Right atrium auricular region (tissue), 2 donors: Measurements from ENCODE around the gene TMTC1. TPM values are rescaled to one million over a fixed set of nuclear protein-coding genes. Genes with fewer than 3 reads are reported as not detected.

Experiments used
- DNase-seq: peaks from one replicate; pipeline ENCODE4 v3.0.0-alpha.2; 2019; ENCODE audit warnings: low spot score
- H3K27ac ChIP-seq, 2 donors: fragments of 200-600 bp; sonication (generic); 1 replicate in 1 of 2; 2 replicates in 1 of 2; pipeline ENCODE4 v1.5.1; 2016 to 2019
- H3K27me3 ChIP-seq, 2 donors: fragments of 200-600 bp; sonication (generic); one replicate each; pipeline versions ENCODE4 v1.5.1 to v1.6.0; 2017 to 2019
- H3K36me3 ChIP-seq: fragments of 200-600 bp; sonication (generic); one replicate; pipeline ENCODE4 v1.5.1; 2016
- H3K4me1 ChIP-seq, 2 donors: fragments of 200-600 bp; sonication (generic); one replicate each; pipeline versions ENCODE4 v1.5.1 to v1.6.0; 2017 to 2019
- H3K4me3 ChIP-seq, 2 donors: fragments of 200-600 bp; sonication (generic); 1 replicate in 1 of 2; 2 replicates in 1 of 2; pipeline ENCODE4 v1.5.1; 2017 to 2019; ENCODE audit warnings: mild to moderate bottlenecking in 1 of 2, moderate library complexity in 1 of 2
- H3K9me3 ChIP-seq, 2 donors: fragments of 200-600 bp; sonication (generic); one replicate each; pipeline ENCODE4 v1.5.1; 2019
- CTCF ChIP-seq, 2 donors: fragments of 200-600 bp; sonication (generic); IDR thresholded peaks; one replicate each; pipeline ENCODE4 v1.5.1; 2019; ENCODE audit warnings: antibody characterized with exemption in 2 of 2
- total RNA-seq, 2 donors: library from RNA; depleted of rRNA; stranded (reverse); fragments of >200 nt; gene quantifications; one replicate each; pipeline ENCODE4 v1.1.0, GENCODE V29; 2016

Gene TMTC1
- total RNA-seq, 2 donors from 2014 or later, result 60.1 to 60.3 TPM

- Histone ChIP-seq H3K9me3 (no peaks in the 10 kb centered on the region), H3K27me3 (no peaks in the 10 kb centered on the region), H3K27ac (no peak overlapping the region), H3K4me1 (peaks cover 0 to 3% of the 10 kb centered on the region in 2 donors), H3K4me3 (no peak overlapping the region), H3K36me3 (peaks cover 14% of the 10 kb centered on the region)
- no peak for TF ChIP-seq CTCF (IDR thresholded peaks at IDR 0.05)
- DNase-seq, result no peak
Measured at GRCh38 chr12:29572464-29572863, 211.3 kb downstream of the TMTC1 start.

GRCh38 chr12:29569132-29569757, 214.5 kb downstream of the TMTC1 start:
- Histone ChIP-seq H3K4me3 (no peak overlapping the region), H3K4me1 (no peaks in the 10 kb centered on the region), H3K9me3 (no peaks in the 10 kb centered on the region), H3K27ac (peak overlapping the region; percentile 1 to 33), H3K36me3 (peaks cover 27% of the 10 kb centered on the region), H3K27me3 (no peaks in the 10 kb centered on the region)
- no peak for TF ChIP-seq CTCF (IDR thresholded peaks at IDR 0.05)
- no peak for DNase-seq

- peaks cover 0 to 24% of the 10 kb centered on the region in 2 donors for H3K4me1 ChIP-seq
Measured at GRCh38 chr12:29566441-29566840, 217.3 kb downstream of the TMTC1 start.

GRCh38 chr12:29565727-29566126, 218.0 kb downstream of the TMTC1 start:
- TF ChIP-seq CTCF (IDR thresholded peaks at IDR 0.05), result no peak
- Histone ChIP-seq H3K27ac (no peak overlapping the region), H3K4me3 (no peak overlapping the region), H3K9me3 (no peaks in the 10 kb centered on the region), H3K36me3 (peaks cover 13% of the 10 kb centered on the region), H3K4me1 (peaks cover 0 to 31% of the 10 kb centered on the region in 2 donors), H3K27me3 (no peaks in the 10 kb centered on the region)
- no peak for DNase-seq

More at GRCh38 chr12:29566441-29566840, 217.3 kb downstream of the TMTC1 start:
- H3K27ac ChIP-seq, result peak overlapping the region; percentile 6 to 36
- H3K9me3 ChIP-seq, result no peaks in the 10 kb centered on the region
- no peak for DNase-seq
- no peak overlapping the region for H3K4me3 ChIP-seq
- no peak for TF ChIP-seq CTCF (IDR thresholded peaks at IDR 0.05)
- peaks cover 14% of the 10 kb centered on the region for H3K36me3 ChIP-seq
- H3K27me3 ChIP-seq, result no peaks in the 10 kb centered on the region

GRCh38 chr12:29564925-29565324, 218.8 kb downstream of the TMTC1 start:
- H3K4me1 ChIP-seq, result peaks cover 0 to 37% of the 10 kb centered on the region in 2 donors
- no peaks in the 10 kb centered on the region for H3K27me3 ChIP-seq
- H3K4me3 ChIP-seq, result no peak overlapping the region
- H3K36me3 ChIP-seq, result peaks cover 13% of the 10 kb centered on the region
- DNase-seq, result no peak
- H3K27ac ChIP-seq, result no peak overlapping the region
- no peak for TF ChIP-seq CTCF (IDR thresholded peaks at IDR 0.05)
- no peaks in the 10 kb centered on the region for H3K9me3 ChIP-seq

- H3K27me3 ChIP-seq, result no peaks in the 10 kb centered on the region
- peak overlapping the region; percentile 75 to 76 for H3K27ac ChIP-seq
- H3K9me3 ChIP-seq, result no peaks in the 10 kb centered on the region
- no peak overlapping the region for H3K4me3 ChIP-seq
- DNase-seq, result no peak
- no peak for TF ChIP-seq CTCF (IDR thresholded peaks at IDR 0.05)
- H3K36me3 ChIP-seq, result peaks cover 13% of the 10 kb centered on the region
- peaks cover 0 to 49% of the 10 kb centered on the region in 2 donors for H3K4me1 ChIP-seq
Measured at GRCh38 chr12:29563636-29564035, 220.1 kb downstream of the TMTC1 start.
